Upper lobe of left lung (tissue), 6 donors: ENCODE data around the gene BATF. TPM values are rescaled to one million over a fixed set of nuclear protein-coding genes. Genes with fewer than 3 reads are reported as not detected.

Experiments
- ATAC-seq, 2 donors: fragments of 200-7000 bp; cut with Tn5 transposase; one replicate each; pipeline ENCODE4 v1.9.1; 2022; ENCODE audit warnings: mild to moderate bottlenecking in 2 of 2, moderate library complexity in 2 of 2; ENCODE audit not compliant: low FRiP score in 2 of 2
- DNase-seq, 2 donors: peaks; one replicate each; pipeline ENCODE4 v3.0.0-alpha.2; 2019 to 2020
- H3K27ac ChIP-seq, 4 donors: fragments of 200-600 bp; sonication (generic); one replicate each; pipeline ENCODE4 v1.5.1; 2016 to 2019
- H3K27me3 ChIP-seq, 4 donors: fragments of 200-600 bp; sonication (generic); one replicate each; pipeline ENCODE4 v1.5.1; 2017 to 2019
- H3K36me3 ChIP-seq, 4 donors: fragments of 200-600 bp; sonication (generic); one replicate each; pipeline ENCODE4 v1.5.1; 2016 to 2019
- H3K4me1 ChIP-seq, 4 donors: fragments of 200-600 bp; sonication (generic); one replicate each; pipeline ENCODE4 v1.5.1; 2018 to 2019
- H3K4me3 ChIP-seq, 4 donors: fragments of 200-600 bp; sonication (generic); one replicate each; pipeline ENCODE4 v1.5.1; 2017 to 2019; ENCODE audit warnings: mild to moderate bottlenecking in 2 of 4, moderate library complexity in 1 of 4
- H3K9me3 ChIP-seq, 4 donors: fragments of 200-600 bp; sonication (generic); one replicate each; pipeline ENCODE4 v1.5.1; 2018 to 2019
- CTCF ChIP-seq, 6 experiments: fragments of 450-650 bp in 4 of 6; fragments of 200-600 bp in 2 of 6; sonication (generic) in 2 of 6; IDR thresholded peaks; one replicate each; pipeline ENCODE4 v1.5.1; 2016 to 2019; ENCODE audit warnings: antibody characterized with exemption in 6 of 6
- EP300 ChIP-seq, 4 donors: sonication (generic); formaldehyde crosslinking; IDR thresholded peaks; one replicate each; pipeline ENCODE4 v1.5.1; 2017; ENCODE audit warnings: antibody characterized with exemption in 4 of 4, control low read depth in 2 of 4
- POLR2A ChIP-seq, 4 donors: fragments of 450-650 bp; IDR thresholded peaks; one replicate each; pipeline ENCODE4 v1.5.1; 2016 to 2017; ENCODE audit warnings: antibody characterized with exemption in 4 of 4, mild to moderate bottlenecking in 2 of 4
- POLR2AphosphoS5 ChIP-seq, 2 donors: sonication (generic); formaldehyde crosslinking; IDR thresholded peaks; one replicate each; pipeline ENCODE4 v1.5.1; 2017; ENCODE audit warnings: antibody characterized with exemption in 2 of 2
- WGBS, 2 donors: methylation state at CpG; one replicate each; pipeline ENCODE4 v1.1.5; 2017 to 2018; 5-methylcytosine and 5-hydroxymethylcytosine counted together
- total RNA-seq, 6 donors: library from RNA; depleted of rRNA in 4 of 6; stranded (reverse); fragments of >200 nt in 4 of 6; gene quantifications; one replicate each; pipeline versions ENCODE4 v1.1.0 to v1.2.1, GENCODE V29; 2016 to 2021
- donor health status: DM: no; HTN: no; CAD: no; lungs with moderate emphysema.
- donor health status: DM: no; HTN: yes; CAD: no; lungs with severe emphysema.

The BATF gene
- total RNA-seq, 6 donors from 2014 or later, result 5.4 to 25.1 (median 10.8) TPM

- Histone ChIP-seq H3K4me3 (no peak overlapping the region), H3K4me1 (peaks cover 29 to 45% (median 34%) of the 10 kb centered on the region in 4 donors), H3K36me3 (no peaks in the 10 kb centered on the region), H3K9me3 (no peaks in the 10 kb centered on the region), H3K27me3 (no peaks in the 10 kb centered on the region), H3K27ac (no peak overlapping the region)
- DNase-seq (no peak), ATAC-seq (no peak)
- WGBS, 2 donors, result 92 to 93% methylated on average over 5 of the region's 5 CpGs
- TF ChIP-seq POLR2A (IDR thresholded peaks at IDR 0.05), result no peak
- no peak for TF ChIP-seq CTCF (IDR thresholded peaks at IDR 0.05)
- TF ChIP-seq POLR2AphosphoS5 (IDR thresholded peaks at IDR 0.05), result no peak
- TF ChIP-seq EP300 (IDR thresholded peaks at IDR 0.05), result no peak
Observed at GRCh38 chr14:75539162-75539560, 16.9 kb downstream of the BATF start.

- no peak for DNase-seq
- TF ChIP-seq EP300 (IDR thresholded peaks at IDR 0.05) (no peak), CTCF (IDR thresholded peaks at IDR 0.05) (no peak), POLR2A (IDR thresholded peaks at IDR 0.05) (no peak), POLR2AphosphoS5 (IDR thresholded peaks at IDR 0.05) (no peak)
- no peak for ATAC-seq
- no peaks in the 10 kb centered on the region for H3K27me3 ChIP-seq
- no peaks in the 10 kb centered on the region for H3K9me3 ChIP-seq
- no peaks in the 10 kb centered on the region for H3K36me3 ChIP-seq
- peak overlapping the region in 2 of 4 donors; percentile 48 to 49 for H3K27ac ChIP-seq
- peaks cover 29 to 45% (median 34%) of the 10 kb centered on the region in 4 donors for H3K4me1 ChIP-seq
- 64 to 70% methylated on average over 12 to 17 of the region's 17 CpGs for WGBS, 2 donors
- H3K4me3 ChIP-seq, result no peak overlapping the region
Observed at GRCh38 chr14:75539561-75540478, 17.6 kb downstream of the BATF start.

DNA sequence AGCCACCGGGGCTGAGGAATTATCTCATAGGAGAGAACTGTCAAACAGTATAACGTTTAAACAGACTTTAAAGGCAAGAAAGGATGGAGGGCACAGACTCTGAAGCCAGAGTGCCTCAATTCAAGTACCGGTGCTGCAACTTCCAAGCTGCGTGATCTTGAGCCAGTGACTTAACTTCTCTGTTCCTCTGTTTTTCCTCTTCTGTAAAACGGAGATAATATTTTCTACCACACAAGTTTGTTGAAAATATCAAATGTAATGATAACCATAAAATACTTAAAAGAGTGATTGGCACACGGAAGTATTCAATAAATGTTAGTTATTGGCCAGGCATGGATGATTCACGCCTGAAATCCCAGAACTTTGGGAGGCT, 18.2 kb downstream of the BATF start:
- DNase-seq, result no peak
- TF ChIP-seq EP300 (IDR thresholded peaks at IDR 0.05), result no peak
- no peak for TF ChIP-seq CTCF (IDR thresholded peaks at IDR 0.05)
- Histone ChIP-seq H3K36me3 (no peaks in the 10 kb centered on the region), H3K9me3 (no peaks in the 10 kb centered on the region), H3K27me3 (no peaks in the 10 kb centered on the region), H3K27ac (peak overlapping the region in 2 of 4 donors; percentile 48 to 49), H3K4me1 (peaks cover 29 to 38% (median 34%) of the 10 kb centered on the region in 4 donors), H3K4me3 (no peak overlapping the region)
- no peak for ATAC-seq
- 74 to 83% methylated on average over 7 of the region's 7 CpGs for WGBS, 2 donors

GRCh38 chr14:75542588-75543091, 20.4 kb downstream of the BATF start:
- H3K27me3 ChIP-seq, result no peaks in the 10 kb centered on the region
- TF ChIP-seq POLR2A (IDR thresholded peaks at IDR 0.05) (peak in 1 of 4 donors; percentile 47), CTCF (IDR thresholded peaks at IDR 0.05) (no peak), EP300 (IDR thresholded peaks at IDR 0.05) (peak; percentile 69 to 92 (median 82)), POLR2AphosphoS5 (IDR thresholded peaks at IDR 0.05) (peak; percentile 69 to 74)
- no peaks in the 10 kb centered on the region for H3K9me3 ChIP-seq
- peaks cover 0 to 6% (median 3%) of the 10 kb centered on the region in 4 donors for H3K36me3 ChIP-seq
- WGBS, 2 donors, result 13 to 16% methylated on average over 9 to 10 of the region's 10 CpGs
- DNase-seq (peak; percentile 29 to 92), ATAC-seq (peak; percentile 94 to 95)
- H3K27ac ChIP-seq, result peak overlapping the region; percentile 82 to 91 (median 86)
- peaks cover 20 to 31% (median 28%) of the 10 kb centered on the region in 4 donors for H3K4me1 ChIP-seq
- H3K4me3 ChIP-seq, result peak overlapping the region in 2 of 4 donors; percentile 2 to 21
